LNCaP clone FGC (cell line): Measurements from ENCODE around the gene PPFIBP2.

ENCODE experiments used
- DNase-seq: peaks from one replicate; pipeline ENCODE4 v3.0.0-alpha.2; 2011; ENCODE audit warnings: low read depth
- H3K4me3 ChIP-seq: 2 replicates; pipeline ENCODE4 v1.5.1; 2011; ENCODE audit warnings: mild to moderate bottlenecking, low read depth, low read length, control low read depth
- CTCF ChIP-seq: IDR thresholded peaks from 2 replicates; pipeline ENCODE4 v1.5.1; 2012; ENCODE audit warnings: mild to moderate bottlenecking; ENCODE audit not compliant: control insufficient read depth, insufficient read depth; ENCODE audit errors: extremely low read depth

The PPFIBP2 gene

GRCh38 chr11:7581021-7581590 is 67.3 kb downstream of the PPFIBP2 start:
- no peak for DNase-seq
- TF ChIP-seq CTCF = no peak
- H3K4me3 ChIP-seq = no peak overlapping the region

- no peak for TF ChIP-seq CTCF
- DNase-seq = no peak
- no peak overlapping the region for H3K4me3 ChIP-seq
These were observed 68.7 kb downstream of the PPFIBP2 start for GRCh38 chr11:7582338-7582985.

- H3K4me3 ChIP-seq = no peak overlapping the region
- TF ChIP-seq CTCF = no peak
- no peak for DNase-seq
These were observed 69.4 kb downstream of the PPFIBP2 start for GRCh38 chr11:7583248-7583647.

- no peak for TF ChIP-seq CTCF
- DNase-seq = no peak
- H3K4me3 ChIP-seq = no peak overlapping the region
These were observed 71.1 kb downstream of the PPFIBP2 start for GRCh38 chr11:7584910-7585309.

GRCh38 chr11:7585816-7586215 is 72.0 kb downstream of the PPFIBP2 start:
- no peak for TF ChIP-seq CTCF
- DNase-seq = no peak
- H3K4me3 ChIP-seq = no peak overlapping the region

- DNase-seq = no peak
- H3K4me3 ChIP-seq = no peak overlapping the region
- no peak for TF ChIP-seq CTCF
These were observed 72.6 kb downstream of the PPFIBP2 start for GRCh38 chr11:7586376-7586775.

GRCh38 chr11:7587712-7588111 is 73.9 kb downstream of the PPFIBP2 start:
- H3K4me3 ChIP-seq = no peak overlapping the region
- no peak for DNase-seq
- no peak for TF ChIP-seq CTCF
